ENCODE data around the gene COL4A1. TPM values are rescaled to one million over a fixed set of nuclear protein-coding genes. Genes with fewer than 3 reads are reported as not detected.

Gene COL4A1
- total RNA-seq, 1 experiment from 2014 or later = 0.12 TPM

DNA sequence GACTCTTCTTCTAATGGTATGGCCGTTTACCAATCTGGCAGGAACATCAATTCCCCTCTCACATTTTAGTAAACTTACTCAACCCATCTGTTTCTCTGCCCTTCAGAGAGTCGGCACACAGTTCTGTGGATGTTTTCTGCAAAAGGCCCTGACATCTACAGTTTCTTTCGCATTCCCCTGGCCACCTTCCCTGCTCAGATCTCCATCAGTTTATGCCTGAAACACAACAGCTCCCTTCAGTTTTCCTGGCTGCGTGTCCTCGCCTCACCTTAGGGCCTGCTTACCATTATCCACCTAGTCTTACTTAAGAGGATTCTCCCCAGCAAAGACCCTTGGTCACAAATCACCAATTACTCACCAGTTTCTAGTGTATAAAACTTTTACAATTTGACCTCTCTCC is 25.2 kb downstream of the COL4A1 start:
- Mint-ChIP-seq H3K9me3 (ENCODE audit: low read depth, unreplicated experiment) (no peaks in the 10 kb centered on the region), H3K27me3 (ENCODE audit: unreplicated experiment) (no peaks in the 10 kb centered on the region), H3K27ac (ENCODE audit: unreplicated experiment) (no peak overlapping the region), H3K4me3 (ENCODE audit: low read depth, unreplicated experiment) (no peak overlapping the region), H3K4me1 (ENCODE audit: low read depth, unreplicated experiment) (no peaks in the 10 kb centered on the region), H3K36me3 (ENCODE audit: insufficient read depth, unreplicated experiment) (no peaks in the 10 kb centered on the region)
- DNase-seq = no peak
- TF ChIP-seq, protein P1, sequence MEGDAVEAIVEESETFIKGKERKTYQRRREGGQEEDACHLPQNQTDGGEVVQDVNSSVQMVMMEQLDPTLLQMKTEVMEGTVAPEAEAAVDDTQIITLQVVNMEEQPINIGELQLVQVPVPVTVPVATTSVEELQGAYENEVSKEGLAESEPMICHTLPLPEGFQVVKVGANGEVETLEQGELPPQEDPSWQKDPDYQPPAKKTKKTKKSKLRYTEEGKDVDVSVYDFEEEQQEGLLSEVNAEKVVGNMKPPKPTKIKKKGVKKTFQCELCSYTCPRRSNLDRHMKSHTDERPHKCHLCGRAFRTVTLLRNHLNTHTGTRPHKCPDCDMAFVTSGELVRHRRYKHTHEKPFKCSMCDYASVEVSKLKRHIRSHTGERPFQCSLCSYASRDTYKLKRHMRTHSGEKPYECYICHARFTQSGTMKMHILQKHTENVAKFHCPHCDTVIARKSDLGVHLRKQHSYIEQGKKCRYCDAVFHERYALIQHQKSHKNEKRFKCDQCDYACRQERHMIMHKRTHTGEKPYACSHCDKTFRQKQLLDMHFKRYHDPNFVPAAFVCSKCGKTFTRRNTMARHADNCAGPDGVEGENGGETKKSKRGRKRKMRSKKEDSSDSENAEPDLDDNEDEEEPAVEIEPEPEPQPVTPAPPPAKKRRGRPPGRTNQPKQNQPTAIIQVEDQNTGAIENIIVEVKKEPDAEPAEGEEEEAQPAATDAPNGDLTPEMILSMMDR (IDR thresholded peaks at IDR 0.05; ENCODE audit: unreplicated experiment) = no peak
- CTCF ChIA-PET = no interaction called here
- BruUV-seq (replicated peaks) = no TSS peak
- intact Hi-C loops (cut with micrococcal nuclease; ENCODE audit: unreplicated experiment) = no loop called here

- CTCF ChIA-PET = no interaction called here
- BruUV-seq (replicated peaks) = no TSS peak
- H3K36me3 Mint-ChIP-seq (ENCODE audit: insufficient read depth, unreplicated experiment) = no peaks in the 10 kb centered on the region
- intact Hi-C loops (cut with micrococcal nuclease; ENCODE audit: unreplicated experiment) = no loop called here
- H3K4me3 Mint-ChIP-seq (ENCODE audit: low read depth, unreplicated experiment) = no peak overlapping the region
- no peak for DNase-seq
- TF ChIP-seq, protein P1 (IDR thresholded peaks at IDR 0.05; ENCODE audit: unreplicated experiment) = no peak
- no peaks in the 10 kb centered on the region for H3K4me1 Mint-ChIP-seq (ENCODE audit: low read depth, unreplicated experiment)
- H3K9me3 Mint-ChIP-seq (ENCODE audit: low read depth, unreplicated experiment) = no peaks in the 10 kb centered on the region
- no peak overlapping the region for H3K27ac Mint-ChIP-seq (ENCODE audit: unreplicated experiment)
- H3K27me3 Mint-ChIP-seq (ENCODE audit: unreplicated experiment) = no peaks in the 10 kb centered on the region
Observed at GRCh38 chr13:110280985-110281688, 25.8 kb downstream of the COL4A1 start.

DNA sequence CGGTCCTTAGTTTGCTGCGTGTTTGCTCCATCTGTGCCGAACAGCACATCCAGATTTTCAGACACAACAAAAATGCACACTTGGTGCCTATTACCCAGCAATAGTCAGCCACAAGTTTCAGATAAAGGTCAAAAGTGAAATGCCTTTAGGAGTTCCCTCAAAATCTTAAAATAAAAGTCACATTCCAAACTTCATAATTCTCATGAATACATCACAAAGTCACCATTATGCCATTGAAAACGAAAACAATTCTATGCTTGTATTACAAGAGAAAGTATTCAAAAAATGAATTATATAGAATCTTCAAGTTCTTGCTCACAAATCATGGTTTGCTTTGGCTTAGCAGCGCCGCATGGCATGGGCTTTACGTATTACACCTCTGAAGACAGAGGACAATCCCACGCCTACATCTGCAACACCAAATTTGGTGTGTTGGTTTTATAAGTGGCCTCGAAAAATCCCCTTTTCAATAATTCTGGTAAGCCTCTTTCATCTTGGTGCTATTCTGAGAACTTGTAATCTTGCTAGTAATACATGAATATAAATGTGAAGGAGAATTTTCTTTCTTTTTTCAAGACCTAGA is 26.6 kb downstream of the COL4A1 start:
- no peaks in the 10 kb centered on the region for H3K27me3 Mint-ChIP-seq (ENCODE audit: unreplicated experiment)
- no peak overlapping the region for H3K4me3 Mint-ChIP-seq (ENCODE audit: low read depth, unreplicated experiment)
- CTCF ChIA-PET = no interaction called here
- no peaks in the 10 kb centered on the region for H3K36me3 Mint-ChIP-seq (ENCODE audit: insufficient read depth, unreplicated experiment)
- intact Hi-C loops (cut with micrococcal nuclease; ENCODE audit: unreplicated experiment) = no loop called here
- H3K9me3 Mint-ChIP-seq (ENCODE audit: low read depth, unreplicated experiment) = no peaks in the 10 kb centered on the region
- H3K4me1 Mint-ChIP-seq (ENCODE audit: low read depth, unreplicated experiment) = no peaks in the 10 kb centered on the region
- no peak overlapping the region for H3K27ac Mint-ChIP-seq (ENCODE audit: unreplicated experiment)
- BruUV-seq (replicated peaks) = no TSS peak
- TF ChIP-seq, protein P1 (IDR thresholded peaks at IDR 0.05; ENCODE audit: unreplicated experiment) = no peak
- DNase-seq = no peak

DNA sequence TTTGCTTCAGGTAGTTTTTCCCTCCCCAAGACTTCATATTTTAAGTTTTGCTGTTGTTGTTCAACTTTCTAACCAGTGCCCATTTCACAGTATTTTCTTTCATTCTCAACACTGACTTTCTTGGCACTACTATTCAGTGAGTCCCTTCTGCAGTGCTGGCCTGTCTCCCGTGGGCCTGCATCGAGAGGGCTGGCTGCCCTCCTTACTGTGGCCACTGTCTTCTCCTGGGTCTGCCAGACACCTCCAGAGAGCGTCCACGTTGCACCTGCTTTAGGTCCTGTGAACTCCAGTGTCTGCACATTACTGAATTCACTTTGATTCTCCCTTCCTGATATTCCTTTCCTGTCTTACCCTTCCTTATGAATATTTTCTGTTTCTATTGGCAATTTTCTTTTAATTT is 27.3 kb downstream of the COL4A1 start:
- intact Hi-C loops (cut with micrococcal nuclease; ENCODE audit: unreplicated experiment) = no loop called here
- Mint-ChIP-seq H3K27ac (ENCODE audit: unreplicated experiment) (no peak overlapping the region), H3K27me3 (ENCODE audit: unreplicated experiment) (no peaks in the 10 kb centered on the region), H3K4me3 (ENCODE audit: low read depth, unreplicated experiment) (no peak overlapping the region), H3K4me1 (ENCODE audit: low read depth, unreplicated experiment) (no peaks in the 10 kb centered on the region), H3K9me3 (ENCODE audit: low read depth, unreplicated experiment) (no peaks in the 10 kb centered on the region), H3K36me3 (ENCODE audit: insufficient read depth, unreplicated experiment) (no peaks in the 10 kb centered on the region)
- CTCF ChIA-PET = no interaction called here
- no peak for DNase-seq
- BruUV-seq (replicated peaks) = no TSS peak
- TF ChIP-seq, protein P1 (IDR thresholded peaks at IDR 0.05; ENCODE audit: unreplicated experiment) = no peak

Data from Calu3 (cell line).